MM.1S (cell line): ENCODE measurements around the gene MRTFA.

Experiments
- CTCF ChIP-seq: fragments of 300-600 bp; sonication (generic); IDR thresholded peaks from 2 replicates; pipeline ENCODE4 v1.5.1; 2016; ENCODE audit warnings: antibody characterized with exemption, low read length, mixed read lengths
- EZH2 ChIP-seq: fragments of 300-600 bp; sonication (generic); optimal IDR thresholded peaks from 2 replicates; pipeline ENCODE3; 2017; ENCODE audit warnings: low read depth, mild to moderate bottlenecking, antibody characterized with exemption, low read length, mixed read lengths

GRCh38 chr22:40472051-40472450 is 164.5 kb downstream of the MRTFA start:
- TF ChIP-seq EZH2 (no peak), CTCF (no peak)
